Neural cell (in vitro differentiated cells): ENCODE data around the gene KIFC3. TPM values are rescaled to one million over a fixed set of nuclear protein-coding genes. Genes with fewer than 3 reads are reported as not detected.

Source experiments
- H2AFZ ChIP-seq: fragments of 200-600, 300-800 bp; sonication (generic), shearing (Covaris generic); 2 replicates; pipeline ENCODE4 v1.6.0; 2014; ENCODE audit warnings: low read depth, mild to moderate bottlenecking, antibody characterized with exemption, low read length, moderate library complexity
- H3F3A ChIP-seq: fragments of 200-600 bp; shearing (Covaris generic); 2 replicates; pipeline ENCODE4 v1.6.1; 2016; ENCODE audit warnings: mild to moderate bottlenecking, moderate library complexity, mixed read lengths, antibody characterized with exemption, low read length; ENCODE audit not compliant: insufficient read depth, poor library complexity, severe bottlenecking
- H3K27ac ChIP-seq: fragments of 200-600, 300-800 bp; sonication (generic), shearing (Covaris generic); 2 replicates; pipeline ENCODE4 v1.5.1; 2014; ENCODE audit warnings: mild to moderate bottlenecking, low read length, moderate library complexity
- H3K27me3 ChIP-seq: fragments of 300-800, 200-600 bp; sonication (generic), shearing (Covaris generic); 2 replicates; pipeline ENCODE4 v1.6.0; 2014; ENCODE audit warnings: mild to moderate bottlenecking, low read depth, low read length, moderate library complexity; ENCODE audit not compliant: insufficient read depth
- H3K36me3 ChIP-seq: fragments of 300-800, 200-600 bp; sonication (generic), shearing (Covaris generic); 2 replicates; pipeline ENCODE4 v1.5.1; 2014; ENCODE audit warnings: mild to moderate bottlenecking, antibody characterized with exemption, low read length, moderate library complexity; ENCODE audit not compliant: insufficient read depth
- H3K4me2 ChIP-seq: fragments of 300-800, 200-600 bp; sonication (generic), shearing (Covaris generic); 2 replicates; pipeline ENCODE4 v1.6.0; 2014; ENCODE audit warnings: mild to moderate bottlenecking, low read length
- H3K4me3 ChIP-seq: fragments of 300-800, 200-600 bp; sonication (generic), shearing (Covaris generic); 2 replicates; pipeline ENCODE4 v1.5.1; 2014; ENCODE audit warnings: mild to moderate bottlenecking, low read length, moderate library complexity
- H3K79me2 ChIP-seq: fragments of 200-600 bp; shearing (Covaris generic); replicated peaks from 2 replicates; pipeline ENCODE4 v1.6.0; 2014; ENCODE audit warnings: mild to moderate bottlenecking, low read length, moderate library complexity; ENCODE audit not compliant: insufficient read depth
- H3K9ac ChIP-seq: fragments of 300-800, 200-600 bp; sonication (generic), shearing (Covaris generic); 2 replicates; pipeline ENCODE4 v1.6.1; 2016; ENCODE audit warnings: mild to moderate bottlenecking, low read length, mixed read lengths
- H3K9me2 ChIP-seq: fragments of 200-600 bp; shearing (Covaris generic); 2 replicates; pipeline ENCODE4 v1.6.1; 2016; ENCODE audit warnings: mild to moderate bottlenecking, low read length, mixed read lengths; ENCODE audit not compliant: insufficient read depth
- H3K9me3 ChIP-seq: fragments of 200-600, 300-800 bp; sonication (generic), shearing (Covaris generic); 2 replicates; pipeline ENCODE4 v1.6.1; 2016; ENCODE audit warnings: mild to moderate bottlenecking, mixed run types, low read length, moderate library complexity, mixed read lengths
- H4K20me1 ChIP-seq: fragments of 200-600 bp; shearing (Covaris generic); 2 replicates; pipeline ENCODE4 v1.6.1; 2016; ENCODE audit warnings: mild to moderate bottlenecking, mixed run types; ENCODE audit not compliant: insufficient read depth
- CTCF ChIP-seq: fragments of 450-650 bp; IDR thresholded peaks from 2 replicates; pipeline ENCODE4 v1.5.1; 2014; ENCODE audit warnings: antibody characterized with exemption, mild to moderate bottlenecking, moderate library complexity; ENCODE audit not compliant: poor library complexity, severe bottlenecking
- EP300 ChIP-seq: fragments of 450-650 bp; conservative IDR thresholded peaks from 2 replicates; pipeline ENCODE4 v1.6.1; 2014; ENCODE audit warnings: antibody characterized with exemption, mild to moderate bottlenecking, moderate library complexity; ENCODE audit not compliant: poor library complexity, severe bottlenecking
- EZH2 ChIP-seq: fragments of 200-600, 300-800 bp; shearing (Covaris generic), sonication (generic); IDR thresholded peaks from 2 replicates; pipeline ENCODE4 v1.6.1; 2014; ENCODE audit warnings: antibody characterized with exemption, low read length, borderline replicate concordance, mild to moderate bottlenecking; ENCODE audit not compliant: insufficient read depth, poor library complexity, severe bottlenecking
- MXI1 ChIP-seq: fragments of 450-650 bp; conservative IDR thresholded peaks from 2 replicates; pipeline ENCODE4 v1.6.1; 2014; ENCODE audit warnings: antibody characterized with exemption, mild to moderate bottlenecking; ENCODE audit not compliant: poor library complexity, severe bottlenecking
- POLR2AphosphoS5 ChIP-seq: IDR thresholded peaks from 2 replicates; pipeline ENCODE4 v1.6.1; 2012
- RAD21 ChIP-seq: fragments of 450-650 bp; conservative IDR thresholded peaks from 2 replicates; pipeline ENCODE4 v1.6.1; 2014; ENCODE audit warnings: antibody characterized with exemption, mild to moderate bottlenecking, moderate library complexity
- REST ChIP-seq: IDR thresholded peaks from 2 replicates; pipeline ENCODE4 v1.6.1; 2012; ENCODE audit warnings: borderline replicate concordance
- SMC3 ChIP-seq: fragments of 450-650 bp; conservative IDR thresholded peaks from 2 replicates; pipeline ENCODE4 v1.6.1; 2014; ENCODE audit warnings: antibody characterized with exemption, mild to moderate bottlenecking, moderate library complexity; ENCODE audit not compliant: poor library complexity
- TAF1 ChIP-seq: IDR thresholded peaks from 2 replicates; pipeline ENCODE4 v1.6.1; 2012; ENCODE audit warnings: low read depth
- polyA plus RNA-seq: library from polyadenylated mRNA; depleted of rRNA; stranded (reverse); fragments of >200 nt; gene quantifications from 2 replicates; pipeline ENCODE4 v1.2.3, GENCODE V29; 2014

Gene KIFC3
- polyA plus RNA-seq, 1 donor from 2014 or later = 29.7 TPM

DNA sequence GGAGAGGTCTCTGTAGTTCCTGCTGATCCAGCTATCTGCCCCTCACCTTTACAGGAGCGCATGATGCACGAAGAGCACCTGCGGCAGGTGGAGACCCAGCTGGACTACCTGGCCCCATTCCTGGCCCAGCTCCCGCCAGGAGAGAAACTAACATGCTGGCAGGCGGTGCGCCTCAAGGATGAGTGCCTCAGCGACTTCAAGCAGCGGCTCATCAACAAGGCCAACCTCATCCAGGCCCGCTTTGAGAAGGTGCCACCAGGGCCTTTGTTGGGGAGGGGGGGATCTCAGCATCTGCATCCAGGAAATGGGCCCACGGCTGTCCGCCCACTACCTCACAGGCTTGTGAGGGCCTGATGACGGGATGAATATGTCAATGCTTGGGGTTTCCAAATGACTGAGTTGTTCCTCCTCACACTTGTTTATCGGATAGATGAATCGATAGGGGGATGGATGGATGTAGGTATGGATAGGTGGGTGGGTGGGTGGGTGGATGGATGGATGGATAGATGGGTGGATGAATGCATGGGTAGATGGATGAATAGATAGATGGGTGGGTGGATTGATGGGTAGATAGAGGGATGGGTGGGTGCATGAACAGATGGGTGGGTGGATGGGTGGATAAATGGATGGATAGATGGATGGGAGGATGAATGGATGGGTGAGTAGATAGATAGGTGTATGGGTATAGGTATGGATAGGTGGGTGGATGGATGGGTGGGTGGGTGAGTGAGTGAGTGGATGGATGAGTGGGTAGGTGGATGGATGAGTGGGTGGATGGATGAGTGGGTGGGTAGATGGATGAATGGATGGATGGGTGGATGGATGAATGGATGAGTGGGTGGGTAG lies 73.7 kb downstream of the KIFC3 start:
- no peaks in the 10 kb centered on the region for H3K79me2 ChIP-seq
- no peak overlapping the region for H3K4me3 ChIP-seq
- no peaks in the 10 kb centered on the region for H4K20me1 ChIP-seq
- H3F3A ChIP-seq = no peaks in the 10 kb centered on the region
- H2AFZ ChIP-seq = no peak overlapping the region
- H3K9me2 ChIP-seq = no peaks in the 10 kb centered on the region
- no peaks in the 10 kb centered on the region for H3K9me3 ChIP-seq
- H3K9ac ChIP-seq = no peak overlapping the region
- H3K4me2 ChIP-seq = no peak overlapping the region
- H3K27me3 ChIP-seq = no peaks in the 10 kb centered on the region
- no peak for TF ChIP-seq EZH2
- TF ChIP-seq SMC3 = no peak
- TF ChIP-seq TAF1 = no peak
- no peak for TF ChIP-seq EP300
- TF ChIP-seq POLR2AphosphoS5 = no peak
- TF ChIP-seq MXI1 = no peak
- TF ChIP-seq CTCF = no peak
- TF ChIP-seq RAD21 = no peak
- no peak for TF ChIP-seq REST
- H3K27ac ChIP-seq = no peak overlapping the region
- H3K36me3 ChIP-seq = no peaks in the 10 kb centered on the region

DNA sequence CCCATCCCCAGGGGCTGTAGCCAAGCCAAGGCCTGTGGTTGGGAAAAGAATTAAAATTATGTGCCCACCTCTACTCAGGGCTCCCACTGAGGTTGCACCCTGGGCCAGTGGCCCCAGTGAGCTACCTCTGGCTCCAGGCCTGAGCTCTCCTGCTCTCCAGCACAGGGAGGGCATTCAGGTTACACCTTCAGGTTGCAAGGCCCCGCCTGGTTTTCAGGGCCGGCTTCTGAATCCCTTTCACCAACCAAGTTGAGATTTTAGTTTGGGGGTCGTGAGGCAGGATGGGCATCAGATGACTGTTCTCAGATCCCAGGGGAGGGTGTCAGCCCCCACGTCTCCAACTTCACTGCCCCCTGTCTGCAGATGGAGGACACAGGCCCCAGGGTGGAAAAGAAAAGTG lies 74.7 kb downstream of the KIFC3 start:
- Histone ChIP-seq H3K36me3 (no peaks in the 10 kb centered on the region), H3K9me2 (no peaks in the 10 kb centered on the region), H4K20me1 (no peaks in the 10 kb centered on the region), H3K4me3 (no peak overlapping the region), H3K79me2 (no peaks in the 10 kb centered on the region), H3K27ac (no peak overlapping the region), H3F3A (no peaks in the 10 kb centered on the region), H3K4me2 (no peak overlapping the region), H3K9ac (no peak overlapping the region), H3K27me3 (no peaks in the 10 kb centered on the region), H3K9me3 (no peaks in the 10 kb centered on the region), H2AFZ (no peak overlapping the region)
- no peak for TF ChIP-seq REST
- TF ChIP-seq CTCF = no peak
- TF ChIP-seq EZH2 = no peak
- no peak for TF ChIP-seq TAF1
- no peak for TF ChIP-seq SMC3
- no peak for TF ChIP-seq MXI1
